ENCODE data around the gene FDX2. TPM values are rescaled to one million over a fixed set of nuclear protein-coding genes. Genes with fewer than 3 reads are reported as not detected.
"Not testable (repeated sequence)": the region's sequence is repeated elsewhere in the genome, so short reads cannot be mapped to it uniquely, and the experiment has no call there.

Gene FDX2
- total RNA-seq, 2 experiments from 2014 or later = 8.1 to 14.3 TPM

DNA sequence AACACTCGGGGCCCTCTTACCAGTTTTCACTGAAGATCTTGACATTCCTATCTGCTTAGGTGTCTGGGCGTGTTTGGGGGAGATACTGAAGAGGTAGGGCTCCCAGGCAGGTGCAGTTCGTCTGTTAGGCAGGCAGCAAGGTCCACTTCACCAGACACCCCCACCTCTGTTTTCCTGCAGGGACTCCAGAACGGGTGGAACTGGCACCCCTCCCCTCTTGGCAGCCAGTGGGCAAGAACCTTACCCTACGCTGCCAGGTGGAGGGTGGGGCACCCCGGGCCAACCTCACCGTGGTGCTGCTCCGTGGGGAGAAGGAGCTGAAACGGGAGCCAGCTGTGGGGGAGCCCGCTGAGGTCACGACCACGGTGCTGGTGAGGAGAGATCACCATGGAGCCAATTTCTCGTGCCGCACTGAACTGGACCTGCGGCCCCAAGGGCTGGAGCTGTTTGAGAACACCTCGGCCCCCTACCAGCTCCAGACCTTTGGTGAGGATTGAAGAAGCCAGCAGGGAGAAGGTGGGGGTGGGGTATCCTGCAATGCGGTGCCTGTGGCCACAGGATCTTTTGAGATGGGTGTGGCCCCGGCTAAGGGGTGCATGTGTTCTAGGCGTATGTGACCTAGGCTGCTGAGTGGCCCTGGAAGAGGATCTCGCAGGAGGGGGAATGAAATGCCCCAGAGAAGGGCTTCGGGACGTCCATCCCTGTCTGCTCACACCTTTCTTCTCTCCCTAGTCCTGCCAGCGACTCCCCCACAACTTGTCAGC lies 32.3 kb downstream of the FDX2 start:
- H3K4me3 Mint-ChIP-seq = no peak overlapping the region
- peaks cover 52% of the 10 kb centered on the region for H3K36me3 Mint-ChIP-seq (ENCODE audit: low read depth)
- DNase-seq (no peak), ATAC-seq (no peak)
- no peak overlapping the region for H3K27ac Mint-ChIP-seq
- peaks cover 9% of the 10 kb centered on the region for H3K27me3 Mint-ChIP-seq
- POLR2A ChIA-PET = interaction anchor here (0.6 to 1.2 kb wide), 3 partner anchors 9 to 132 kb away, joined by 3 to 4 read pairs (median 3); no protein-coding TSS in a partner anchor
- intact Hi-C loops (cut with micrococcal nuclease) = no loop called here
- peaks cover 44% of the 10 kb centered on the region for H3K4me1 Mint-ChIP-seq (ENCODE audit: low read depth)
- no peaks in the 10 kb centered on the region for H3K9me3 Mint-ChIP-seq
- TF ChIP-seq, protein P1, sequence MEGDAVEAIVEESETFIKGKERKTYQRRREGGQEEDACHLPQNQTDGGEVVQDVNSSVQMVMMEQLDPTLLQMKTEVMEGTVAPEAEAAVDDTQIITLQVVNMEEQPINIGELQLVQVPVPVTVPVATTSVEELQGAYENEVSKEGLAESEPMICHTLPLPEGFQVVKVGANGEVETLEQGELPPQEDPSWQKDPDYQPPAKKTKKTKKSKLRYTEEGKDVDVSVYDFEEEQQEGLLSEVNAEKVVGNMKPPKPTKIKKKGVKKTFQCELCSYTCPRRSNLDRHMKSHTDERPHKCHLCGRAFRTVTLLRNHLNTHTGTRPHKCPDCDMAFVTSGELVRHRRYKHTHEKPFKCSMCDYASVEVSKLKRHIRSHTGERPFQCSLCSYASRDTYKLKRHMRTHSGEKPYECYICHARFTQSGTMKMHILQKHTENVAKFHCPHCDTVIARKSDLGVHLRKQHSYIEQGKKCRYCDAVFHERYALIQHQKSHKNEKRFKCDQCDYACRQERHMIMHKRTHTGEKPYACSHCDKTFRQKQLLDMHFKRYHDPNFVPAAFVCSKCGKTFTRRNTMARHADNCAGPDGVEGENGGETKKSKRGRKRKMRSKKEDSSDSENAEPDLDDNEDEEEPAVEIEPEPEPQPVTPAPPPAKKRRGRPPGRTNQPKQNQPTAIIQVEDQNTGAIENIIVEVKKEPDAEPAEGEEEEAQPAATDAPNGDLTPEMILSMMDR (IDR thresholded peaks at IDR 0.05) = no peak
- CTCF ChIA-PET = no interaction called here

GRCh38 chr19:10282043-10282442 lies 33.8 kb downstream of the FDX2 start:
- H3K27me3 Mint-ChIP-seq; H3K4me3 Mint-ChIP-seq; ATAC-seq; H3K27ac Mint-ChIP-seq; intact Hi-C loops (cut with micrococcal nuclease); DNase-seq; H3K9me3 Mint-ChIP-seq: not testable (repeated sequence)
- peaks cover 61% of the 10 kb centered on the region for H3K36me3 Mint-ChIP-seq (ENCODE audit: low read depth)
- H3K4me1 Mint-ChIP-seq (ENCODE audit: low read depth) = peaks cover 35% of the 10 kb centered on the region
- ChIA-PET POLR2A (interaction anchor here (1.2 kb wide), 1 partner anchor 11 kb away, joined by 4 read pairs; the partner anchor contains the start of gene ICAM1), CTCF (interaction anchor here (2.9 kb wide), 1 partner anchor 12 kb away, joined by 21 read pairs; the partner anchor contains the start of gene ICAM1)

DNA sequence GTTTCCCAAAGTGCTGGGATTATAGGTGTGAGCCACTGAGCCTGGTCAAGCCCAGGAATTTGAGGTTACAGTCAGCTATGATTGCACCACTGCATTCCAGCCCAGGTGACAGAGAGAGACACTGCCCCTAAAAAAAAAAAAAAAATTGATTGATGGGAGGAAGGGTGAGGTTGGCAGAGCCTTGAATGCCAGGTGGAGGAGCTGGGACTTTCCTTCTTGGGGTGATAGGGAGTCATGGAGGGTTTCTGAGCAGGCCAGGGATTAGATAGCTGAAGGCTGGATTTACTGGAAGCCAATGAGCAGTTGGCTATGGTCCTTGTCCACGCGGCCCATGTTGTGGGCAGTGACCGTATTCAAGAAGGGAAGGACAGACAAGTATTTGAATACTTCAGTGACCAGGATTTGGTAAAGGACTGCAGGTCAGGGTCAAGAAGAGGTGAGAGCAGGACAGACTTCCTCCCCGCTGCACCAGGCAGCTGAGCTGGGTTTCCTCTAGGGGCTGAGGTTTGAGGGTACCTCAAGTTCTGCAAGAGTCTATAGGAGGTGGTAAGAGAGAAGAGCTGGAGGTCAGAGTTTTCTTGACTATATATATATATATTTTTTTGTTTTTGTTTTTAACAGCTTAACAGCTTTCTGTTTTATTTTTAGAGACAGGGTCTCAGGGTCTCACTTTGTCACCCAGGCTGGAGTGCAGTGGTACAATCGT lies 35.9 kb downstream of the FDX2 start:
- Mint-ChIP-seq H3K27me3 (no peaks in the 10 kb centered on the region), H3K4me3 (no peak overlapping the region), H3K4me1 (ENCODE audit: low read depth) (peaks cover 16% of the 10 kb centered on the region), H3K36me3 (ENCODE audit: low read depth) (peaks cover 52% of the 10 kb centered on the region), H3K9me3 (no peaks in the 10 kb centered on the region), H3K27ac (peak overlapping the region; percentile 34)
- DNase-seq (no peak), ATAC-seq (no peak)
- POLR2A ChIA-PET = interaction anchor here (0.7 to 3.0 kb wide), 6 partner anchors 9 to 109 kb away, joined by 3 to 23 read pairs (median 4); partner anchors contain the start of genes ICAM1, ICAM4 and ICAM5
- TF ChIP-seq, protein P1 (IDR thresholded peaks at IDR 0.05) = no peak
- CTCF ChIA-PET = interaction anchor here (1.2 to 4.4 kb wide), 3 partner anchors 10 to 109 kb away, joined by 4 to 24 read pairs (median 21); partner anchors contain the start of gene ICAM1
- intact Hi-C loops (cut with micrococcal nuclease) = no loop called here

GRCh38 chr19:10278935-10279334 lies 36.9 kb downstream of the FDX2 start:
- ATAC-seq (no peak), DNase-seq (no peak)
- POLR2A ChIA-PET = interaction anchor here (2.5 to 3.0 kb wide), 2 partner anchors 8 to 10 kb away, joined by 22 to 23 read pairs; partner anchors contain the start of genes ICAM1, ICAM4 and ICAM5
- Mint-ChIP-seq H3K27ac (no peak overlapping the region), H3K9me3 (no peaks in the 10 kb centered on the region), H3K36me3 (ENCODE audit: low read depth) (peaks cover 51% of the 10 kb centered on the region), H3K27me3 (no peaks in the 10 kb centered on the region), H3K4me1 (ENCODE audit: low read depth) (peaks cover 22% of the 10 kb centered on the region), H3K4me3 (no peak overlapping the region)
- CTCF ChIA-PET = interaction anchor here (0.8 to 4.4 kb wide), 2 partner anchors 9 to 110 kb away, joined by 4 to 24 read pairs; no protein-coding TSS in a partner anchor
- TF ChIP-seq, protein P1 (IDR thresholded peaks at IDR 0.05) = no peak
- intact Hi-C loops (cut with micrococcal nuclease) = no loop called here

- H3K4me1 Mint-ChIP-seq (ENCODE audit: low read depth) = peaks cover 24% of the 10 kb centered on the region
- ChIA-PET CTCF (interaction anchor here (0.8 to 4.4 kb wide), 3 partner anchors 8 to 111 kb away, joined by 3 to 24 read pairs (median 4); no protein-coding TSS in a partner anchor), POLR2A (interaction anchor here (1.4 to 3.0 kb wide), 3 partner anchors 8 to 18 kb away, joined by 7 to 23 read pairs (median 22); partner anchors contain the start of genes ICAM1, ICAM4 and ICAM5)
- peaks cover 46% of the 10 kb centered on the region for H3K36me3 Mint-ChIP-seq (ENCODE audit: low read depth)
- DNase-seq (no peak), ATAC-seq (no peak)
- no peak overlapping the region for H3K4me3 Mint-ChIP-seq
- H3K27ac Mint-ChIP-seq = no peak overlapping the region
- no peaks in the 10 kb centered on the region for H3K9me3 Mint-ChIP-seq
- no peaks in the 10 kb centered on the region for H3K27me3 Mint-ChIP-seq
- intact Hi-C loops (cut with micrococcal nuclease) = no loop called here
- TF ChIP-seq, protein P1 (IDR thresholded peaks at IDR 0.05) = no peak
Observed at GRCh38 chr19:10277795-10278589, 37.8 kb downstream of the FDX2 start.

Measured in activated CD8-positive, alpha-beta T cell treated with anti-CD3 and anti-CD28 coated beads for 36 hours (primary cell).